Measurements from ENCODE around the gene CAMK2A.
"Not testable (repeated sequence)": the region's sequence is repeated elsewhere in the genome, so short reads cannot be mapped to it uniquely, and the experiment has no call there.

Gene CAMK2A

DNA sequence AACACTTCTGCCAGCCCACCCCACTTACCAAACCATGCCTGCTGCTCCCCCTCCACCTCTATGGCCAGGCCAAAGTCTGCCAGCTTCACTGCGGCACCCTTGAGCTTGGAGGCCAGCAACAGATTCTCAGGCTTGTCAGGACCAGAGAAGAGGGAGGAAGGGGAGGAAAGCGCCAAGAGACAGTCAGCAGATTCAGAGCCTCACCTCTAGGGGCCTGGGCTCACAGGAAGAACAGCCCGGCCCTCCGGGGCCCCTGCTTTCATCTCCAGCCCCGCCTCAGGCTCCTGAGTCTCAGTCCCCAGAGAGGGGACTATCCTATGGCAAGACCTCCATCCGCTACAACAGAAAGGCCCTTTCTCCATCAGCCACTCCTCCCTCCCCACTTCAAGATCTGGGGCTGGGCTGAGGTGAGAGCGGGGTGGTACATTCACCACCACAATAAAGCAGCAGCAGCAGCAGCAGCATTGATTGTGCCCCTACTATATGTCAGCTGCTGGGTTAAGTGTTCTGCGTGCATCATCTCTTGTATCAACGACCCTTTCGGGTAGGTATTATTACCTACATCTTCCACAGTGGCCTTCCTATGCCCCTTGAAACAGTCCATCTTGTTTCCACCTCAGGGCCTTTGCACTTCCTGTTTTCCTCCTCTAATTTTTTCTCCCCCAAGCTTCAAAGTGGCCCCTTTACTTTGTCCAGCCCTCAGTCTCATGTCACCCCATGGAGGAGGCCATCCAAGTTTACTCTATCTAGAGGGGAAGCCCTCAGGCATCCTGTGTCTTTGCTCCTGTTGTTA, 36.0 kb downstream of the CAMK2A start:
- DNase-seq: no peak

DNA sequence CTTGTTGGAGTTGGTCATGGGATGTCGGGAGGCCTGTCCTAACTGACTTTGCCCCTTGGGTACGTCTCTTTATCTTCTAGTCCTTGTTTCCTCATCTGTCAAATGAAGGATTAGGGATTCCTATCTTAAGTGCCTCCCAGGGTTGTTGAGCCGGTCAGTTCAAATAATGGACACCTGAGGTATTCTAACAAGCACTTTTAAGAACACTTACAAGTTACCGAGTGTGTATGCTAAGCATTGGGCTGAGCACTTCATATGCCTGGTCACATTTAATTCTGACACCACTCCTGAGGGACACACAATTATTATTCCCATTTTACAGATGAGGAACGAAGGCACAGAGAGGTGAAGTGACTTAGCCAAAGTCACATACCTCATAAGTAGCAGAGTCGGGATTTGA, 37.1 kb downstream of the CAMK2A start:
- DNase-seq: no peak

DNA sequence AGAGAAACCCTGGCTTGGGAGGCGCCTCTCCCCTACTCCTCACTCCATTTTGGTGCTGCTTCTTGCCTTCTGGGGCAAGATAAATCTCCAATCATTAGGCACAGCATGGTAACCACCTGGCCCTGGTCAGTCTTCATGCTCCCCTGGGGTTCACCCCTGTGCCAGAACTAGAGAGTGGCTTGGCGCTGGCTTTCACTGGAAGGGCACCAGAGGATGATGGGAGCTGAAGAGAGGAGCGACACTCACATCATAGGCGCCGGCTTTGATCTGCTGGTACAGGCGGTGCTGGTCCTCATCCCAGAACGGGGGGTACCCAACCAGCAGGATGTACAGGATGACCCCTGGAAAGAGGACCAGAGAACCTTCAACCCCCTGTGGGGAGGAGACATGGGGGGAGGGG, 38.1 kb downstream of the CAMK2A start:
- DNase-seq: no peak

DNA sequence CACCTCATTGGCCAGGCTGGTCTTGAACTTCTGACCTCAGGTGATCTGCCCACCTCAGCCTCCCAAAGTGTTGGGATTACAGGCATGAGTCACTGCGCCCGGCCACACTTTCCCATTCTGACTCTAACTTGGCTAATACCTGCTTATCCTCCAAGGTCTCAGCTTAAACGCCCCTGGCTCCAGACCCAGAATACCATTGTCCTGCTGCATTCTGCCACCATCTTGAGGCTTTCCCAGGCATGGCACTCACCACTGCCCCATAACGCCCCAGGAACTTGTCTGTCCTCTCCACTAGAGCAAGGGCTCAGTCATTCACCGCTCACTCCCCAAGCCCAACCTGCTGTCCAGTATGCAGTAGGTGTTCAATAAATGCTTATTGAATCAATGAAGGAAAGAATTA, 39.8 kb downstream of the CAMK2A start:
- no peak for DNase-seq

DNA sequence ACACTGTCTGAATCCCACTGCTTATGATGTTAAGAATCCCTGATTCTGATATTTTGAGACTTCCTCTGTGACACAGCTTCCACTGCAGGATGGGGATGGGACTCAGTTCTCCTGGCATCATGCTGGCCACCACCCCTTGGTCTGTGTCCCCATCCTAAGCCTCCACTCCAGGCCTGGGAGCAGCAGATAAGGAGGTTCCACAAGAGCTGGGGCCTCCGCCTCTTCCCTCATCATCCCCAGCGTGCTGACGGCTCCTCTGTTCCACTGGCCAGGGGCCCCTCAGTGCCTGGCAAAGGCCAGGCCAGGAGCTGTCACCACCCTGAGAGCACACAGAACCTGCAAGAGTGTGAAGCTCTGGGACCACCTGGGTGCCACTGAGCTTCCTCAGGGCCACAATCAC, 40.6 kb downstream of the CAMK2A start:
- DNase-seq: no peak

DNA sequence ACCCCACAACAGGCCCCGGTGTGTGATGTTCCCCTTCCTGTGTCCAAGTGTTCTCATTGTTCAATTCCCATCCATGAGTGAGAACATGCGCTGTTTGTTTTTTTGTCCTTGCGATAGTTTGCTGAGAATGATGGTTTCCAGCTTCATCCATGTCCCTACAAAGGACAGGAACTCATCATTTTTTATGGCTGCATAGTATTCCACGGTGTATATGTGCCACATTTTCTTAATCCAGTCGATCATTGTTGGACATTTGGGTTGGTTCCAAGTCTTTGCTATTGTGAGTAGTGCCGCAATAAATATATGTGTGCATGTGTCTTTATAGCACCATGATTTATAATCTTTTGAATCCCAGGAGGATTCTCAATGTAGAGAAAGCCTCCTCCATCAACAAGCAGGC, 41.1 kb downstream of the CAMK2A start:
- DNase-seq: not testable (repeated sequence)

DNA sequence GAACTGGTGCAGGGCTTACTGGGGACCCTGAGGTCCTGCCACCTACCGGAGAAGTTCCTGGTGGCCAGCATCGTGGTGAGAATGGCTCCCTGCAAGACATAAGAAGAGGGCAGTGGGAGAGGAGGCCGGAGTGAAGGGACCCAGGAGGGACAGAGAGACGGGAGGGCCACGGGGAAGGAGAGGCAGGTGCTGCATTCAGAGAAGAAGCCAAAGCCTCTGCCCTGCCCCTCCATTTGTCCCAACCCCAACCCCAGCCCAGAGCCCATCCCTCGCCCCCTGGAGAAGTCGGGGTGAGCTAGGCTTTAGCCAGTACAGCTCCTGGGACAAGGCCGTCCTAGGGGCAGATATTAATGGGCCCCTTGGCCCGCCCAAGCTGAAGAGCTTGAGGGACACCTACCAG, 41.8 kb downstream of the CAMK2A start:
- DNase-seq: no peak

DNA sequence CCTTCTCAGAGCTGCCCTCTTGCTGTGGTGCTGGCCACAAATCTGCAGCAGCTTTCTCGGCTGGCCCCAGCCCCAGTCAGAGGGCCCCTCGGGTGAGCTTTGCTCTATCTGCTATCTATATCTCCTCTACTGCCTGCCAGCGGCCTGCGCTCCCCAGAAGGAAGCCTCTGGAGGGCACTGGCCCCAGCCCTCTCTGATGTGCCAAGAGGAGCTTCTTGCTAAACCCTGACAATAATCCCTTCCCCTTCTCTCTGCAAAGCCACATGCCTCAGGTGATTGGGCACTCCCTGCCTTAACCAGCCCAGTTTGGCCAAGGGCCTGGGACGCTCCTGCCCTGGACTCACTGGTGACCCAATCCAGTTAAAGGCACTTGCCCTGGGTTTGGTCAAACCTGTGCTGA, 42.7 kb downstream of the CAMK2A start:
- no peak for DNase-seq

DNA sequence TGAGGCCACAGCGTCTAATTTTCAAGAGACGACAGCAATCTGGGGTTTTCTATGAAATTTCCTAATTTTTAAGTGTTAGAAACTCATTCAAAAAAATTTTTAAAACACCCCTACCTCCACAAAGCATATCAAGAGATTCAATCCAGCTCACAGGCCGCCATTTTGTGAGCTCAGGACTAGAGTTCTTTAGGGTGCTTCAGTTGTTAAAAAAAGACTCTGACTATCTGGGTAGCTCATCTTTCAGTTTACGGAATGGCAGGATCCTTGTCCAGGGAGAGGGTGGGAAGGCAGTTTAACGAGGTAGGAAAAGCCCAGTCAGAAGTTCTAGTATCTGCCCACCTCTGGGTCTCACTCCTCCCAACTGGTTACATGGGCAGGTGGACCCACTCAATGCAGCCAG, 43.1 kb downstream of the CAMK2A start:
- DNase-seq: no peak

DNA sequence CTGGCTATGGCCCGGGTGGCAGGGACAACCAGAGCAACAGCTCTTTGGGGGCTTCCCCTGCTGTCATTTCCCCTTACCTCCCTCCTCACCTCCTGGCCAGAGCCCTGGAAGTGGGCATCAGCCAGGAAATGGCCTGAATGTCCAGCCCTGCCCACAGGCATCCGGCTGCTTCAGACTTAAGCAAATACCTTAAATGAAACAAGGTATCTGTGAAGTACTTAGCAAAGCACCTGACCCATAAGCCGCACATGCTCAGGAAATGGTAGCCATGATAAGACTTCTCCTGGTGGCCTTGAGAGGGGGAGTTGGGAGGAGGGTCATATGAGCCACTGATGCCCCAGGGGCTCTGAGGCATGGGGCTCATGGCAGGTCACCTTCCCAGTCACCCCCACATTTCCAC, 43.8 kb downstream of the CAMK2A start:
- DNase-seq: no peak

DNA sequence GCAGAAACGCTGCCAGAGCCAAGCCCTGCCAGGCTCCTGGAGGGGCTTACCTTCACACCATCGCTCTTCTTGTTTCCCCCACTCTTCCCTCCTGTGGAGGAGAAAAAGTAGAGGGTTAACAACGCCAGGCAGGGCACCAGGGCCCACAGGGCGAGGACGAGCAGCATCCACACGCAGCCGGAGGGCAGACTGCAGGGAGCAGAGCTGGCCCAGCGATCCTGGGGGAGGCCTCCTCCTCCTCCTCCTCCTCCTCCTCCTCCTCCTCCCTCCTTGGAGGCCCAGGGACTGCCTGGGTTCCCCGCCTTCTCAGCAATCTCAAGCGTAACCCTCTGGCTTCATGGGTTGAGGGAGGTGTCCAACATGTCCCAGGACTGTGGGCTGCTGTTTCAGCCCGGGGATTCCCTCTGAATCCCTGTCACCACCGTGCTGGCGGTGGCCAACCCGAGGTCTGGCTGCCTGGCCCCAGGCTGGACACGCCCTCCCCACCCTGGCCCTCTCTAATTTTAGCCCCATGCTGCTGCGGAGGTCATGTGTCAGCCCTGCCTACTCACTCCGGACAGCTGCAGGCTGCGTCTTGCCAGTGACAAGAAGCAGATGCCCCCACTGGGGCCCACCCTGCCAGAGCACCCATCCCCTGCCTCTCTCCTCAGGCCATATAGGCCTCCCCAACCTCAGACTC, 44.3 kb downstream of the CAMK2A start:
- no peak for DNase-seq

DNA sequence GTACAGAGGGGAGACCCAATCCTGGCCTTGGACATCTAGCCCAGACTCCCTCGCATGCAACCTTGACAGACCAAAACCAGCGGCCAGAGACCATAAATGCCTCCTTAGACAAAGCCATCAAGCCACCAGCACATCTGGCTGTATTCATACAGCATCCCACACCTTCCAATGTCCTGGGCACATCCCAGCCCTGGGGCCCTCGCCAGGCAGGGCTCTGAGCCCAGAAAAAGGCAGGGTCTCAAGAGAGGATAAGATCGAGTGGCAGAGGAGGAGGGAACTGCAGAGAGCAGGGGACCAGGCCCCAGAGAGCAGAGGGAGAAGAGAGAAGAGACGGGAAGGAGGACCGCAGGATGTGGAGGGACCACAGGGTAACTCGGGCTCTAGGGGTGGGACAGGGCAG, 45.4 kb downstream of the CAMK2A start:
- DNase-seq: no peak

DNA sequence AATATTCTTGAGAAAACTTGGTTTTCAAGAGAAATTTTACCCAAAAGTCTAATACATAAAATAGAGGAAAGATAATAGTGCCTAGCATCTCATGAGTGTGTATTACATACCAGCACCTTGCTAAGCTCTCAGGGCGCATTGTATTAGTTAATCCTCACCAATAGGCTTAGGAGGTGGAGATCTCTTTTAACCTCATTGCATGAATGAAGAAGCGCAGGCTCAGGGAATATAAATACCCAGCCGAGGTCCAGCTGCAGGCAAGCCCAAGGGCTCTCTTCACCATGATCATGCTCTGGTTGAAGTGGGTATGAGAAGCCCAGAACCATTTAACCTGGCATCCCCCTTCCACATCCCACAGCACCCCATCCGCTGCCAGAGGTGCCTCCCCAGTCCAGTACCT, 46.0 kb downstream of the CAMK2A start:
- no peak for DNase-seq

DNA sequence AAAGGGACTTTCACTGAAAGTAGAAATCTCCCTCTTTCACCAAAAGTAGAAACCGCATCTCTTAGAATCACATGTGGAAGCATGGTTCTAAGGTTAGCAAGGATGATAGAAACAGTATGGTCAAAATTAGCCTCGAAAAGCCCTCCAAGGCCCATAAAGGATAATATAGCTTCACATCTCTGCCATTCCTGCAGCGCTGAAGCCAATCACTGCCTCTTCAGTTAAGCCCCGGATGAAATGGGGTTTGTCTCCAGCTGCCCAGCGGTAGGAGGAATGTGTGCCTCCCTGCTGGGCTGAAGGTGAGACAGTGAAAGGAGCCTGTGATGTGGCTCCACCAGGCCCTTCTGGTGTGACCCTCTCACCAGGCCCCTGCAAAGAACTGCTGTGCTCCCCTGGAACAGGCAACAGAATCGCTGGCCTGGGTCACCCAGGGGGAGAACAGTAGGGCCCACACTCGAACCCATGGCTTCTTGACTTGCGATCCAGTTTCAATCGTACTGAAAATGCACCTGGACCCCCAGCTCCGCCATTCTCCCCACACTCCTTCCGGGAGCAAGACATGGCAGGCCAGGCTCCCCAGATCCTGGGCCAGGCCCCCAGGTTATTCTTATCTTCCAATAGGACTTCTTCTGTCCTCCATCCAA, 47.2 kb downstream of the CAMK2A start:
- DNase-seq: no peak

DNA sequence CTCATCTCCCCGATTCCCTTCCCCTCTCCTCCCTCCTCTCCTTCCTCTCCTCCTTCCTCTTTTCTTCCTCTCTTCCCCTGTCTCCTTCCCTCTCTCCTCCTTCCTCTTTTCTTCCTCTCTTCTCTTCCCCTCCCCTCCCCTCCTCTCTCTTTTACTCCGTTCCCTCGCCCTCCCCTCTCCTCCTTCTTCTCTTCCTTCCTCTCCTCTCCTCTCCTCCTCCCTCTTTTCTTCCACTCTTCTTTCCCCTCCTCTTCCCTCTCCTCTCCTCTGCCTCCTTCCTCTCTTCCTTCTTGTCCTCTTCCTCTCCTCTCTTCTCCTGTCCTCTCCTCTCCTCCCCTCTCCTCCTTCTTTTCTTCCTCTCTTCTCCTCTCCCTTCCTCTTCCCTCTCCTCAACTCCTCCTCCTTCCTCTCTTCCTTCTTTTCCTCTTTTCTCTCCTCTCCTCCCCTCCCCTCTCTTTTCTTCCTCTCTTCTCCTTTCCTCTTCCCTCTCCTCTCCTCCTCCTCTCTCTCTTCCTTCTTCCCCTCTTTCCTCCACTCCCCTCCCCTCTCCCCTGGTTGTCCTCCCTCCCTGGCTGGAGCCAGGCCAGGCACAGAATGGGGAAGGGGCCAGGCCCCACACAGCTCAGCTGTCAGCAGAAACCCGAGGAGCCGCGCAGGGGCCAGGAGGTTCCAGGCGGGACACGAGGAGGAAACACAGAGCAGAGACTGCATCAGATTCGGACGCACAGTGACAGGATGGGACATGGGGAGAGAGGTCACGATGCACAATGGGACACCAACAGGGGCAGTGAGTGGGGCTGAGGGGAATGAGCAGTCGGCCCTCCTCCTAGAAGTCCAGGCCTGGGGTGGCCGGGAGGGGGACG, 48.0 kb downstream of the CAMK2A start:
- no peak for DNase-seq

DNA sequence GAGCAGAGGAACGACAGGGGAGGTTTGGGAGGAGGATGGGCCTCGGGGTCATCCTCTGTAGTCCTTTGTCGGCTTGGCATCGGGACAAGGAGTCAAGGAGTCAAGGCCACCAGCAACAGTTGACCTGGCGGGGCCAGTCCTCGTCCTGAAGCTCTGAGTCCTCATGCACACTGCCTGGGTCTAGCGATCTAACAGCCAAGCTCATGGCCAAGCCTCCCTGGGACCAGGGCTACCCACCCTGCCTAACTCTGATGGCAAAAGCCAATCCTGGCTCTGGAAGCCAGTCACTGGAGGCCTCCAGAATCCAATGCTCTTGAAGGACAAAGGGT, 49.8 kb downstream of the CAMK2A start:
- DNase-seq: no peak

DNA sequence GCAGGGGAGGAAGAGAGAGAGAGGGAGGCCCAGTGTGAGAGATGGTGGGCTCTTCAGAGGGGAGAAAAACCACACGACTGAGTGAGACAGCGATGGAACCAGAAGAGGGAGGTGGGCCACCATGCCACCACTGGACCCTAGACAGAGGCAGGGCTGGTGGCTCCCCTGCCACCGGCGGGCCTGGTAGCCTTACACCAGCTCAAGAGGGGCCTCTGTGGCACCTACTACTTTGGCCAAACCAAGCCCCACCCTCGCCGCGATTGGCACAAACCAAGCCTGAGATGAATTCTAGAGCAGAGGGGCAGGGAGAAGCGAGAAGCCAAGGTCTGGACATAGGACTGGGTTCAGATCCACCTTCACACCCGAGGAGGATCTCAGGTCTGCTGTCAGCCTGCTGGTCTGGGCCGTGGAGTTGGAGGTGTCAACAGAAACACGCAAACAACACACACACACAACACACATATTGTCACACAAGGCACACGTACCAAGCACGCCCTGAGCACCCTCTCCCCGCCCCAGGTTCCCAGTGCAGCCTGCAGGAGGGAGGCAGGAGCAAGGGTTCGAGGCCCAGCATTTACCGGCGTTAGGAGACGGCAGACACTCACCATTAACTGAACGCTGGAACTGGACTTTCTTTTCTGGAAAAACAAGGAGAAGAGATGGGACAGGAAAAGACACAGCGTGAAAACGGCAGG, 50.3 kb downstream of the CAMK2A start:
- no peak for DNase-seq

DNA sequence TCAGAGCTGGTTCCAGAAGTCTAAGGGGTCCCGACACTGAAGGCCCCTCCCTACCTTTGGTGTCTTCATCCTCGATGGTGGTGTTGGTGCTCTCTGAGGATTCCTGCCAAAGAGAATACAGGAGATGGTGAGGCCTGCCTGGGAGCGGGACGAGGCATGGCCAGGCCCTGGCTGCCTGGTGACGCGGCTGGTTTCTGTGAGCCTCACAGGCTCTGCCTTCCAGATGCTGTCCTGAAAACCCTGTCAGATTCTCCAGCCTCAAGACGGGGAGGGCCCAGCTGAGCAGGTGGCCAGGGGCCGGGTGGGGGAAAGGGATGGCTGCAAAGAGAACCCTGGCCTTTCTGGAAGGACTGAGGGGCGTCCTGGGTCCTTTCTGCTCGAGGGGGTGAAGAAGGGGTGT, 50.9 kb downstream of the CAMK2A start:
- DNase-seq: no peak

DNA sequence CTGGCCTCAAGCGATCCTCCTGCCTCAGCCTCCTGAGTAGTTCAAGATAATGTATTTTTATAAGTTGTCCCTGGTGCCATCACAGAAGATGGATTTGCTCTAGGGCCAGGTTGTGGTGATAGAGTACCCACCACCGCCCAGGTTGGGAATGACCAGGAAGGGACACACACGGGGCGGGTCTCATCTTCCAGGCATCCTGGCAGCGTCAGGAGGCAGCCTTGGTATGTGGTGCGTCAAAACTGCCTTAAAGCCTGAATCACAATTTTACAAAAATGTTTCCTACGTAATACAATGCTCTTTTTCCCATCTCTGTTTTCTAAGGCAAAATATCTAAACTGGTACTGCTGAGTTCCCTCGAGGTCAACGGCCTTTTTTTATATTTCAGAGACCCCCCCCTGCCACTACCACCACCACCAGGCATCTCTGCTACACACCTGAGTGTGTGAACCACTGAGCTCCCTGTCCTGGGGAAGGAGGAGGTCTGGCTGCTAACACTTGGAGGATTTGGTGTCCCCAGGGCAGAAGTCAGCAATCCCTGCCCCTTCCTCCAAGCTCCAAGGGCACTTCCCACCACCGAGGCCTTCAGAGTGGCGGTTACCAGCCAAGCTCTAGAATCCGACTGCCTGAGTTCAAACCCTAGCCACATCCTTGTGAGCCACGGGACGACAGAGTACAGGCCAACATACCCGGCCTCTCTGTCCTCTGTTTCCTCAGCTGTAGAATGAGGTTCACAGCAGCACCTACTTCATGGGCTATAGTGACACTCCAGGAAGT, 52.4 kb downstream of the CAMK2A start:
- DNase-seq: no peak

DNA sequence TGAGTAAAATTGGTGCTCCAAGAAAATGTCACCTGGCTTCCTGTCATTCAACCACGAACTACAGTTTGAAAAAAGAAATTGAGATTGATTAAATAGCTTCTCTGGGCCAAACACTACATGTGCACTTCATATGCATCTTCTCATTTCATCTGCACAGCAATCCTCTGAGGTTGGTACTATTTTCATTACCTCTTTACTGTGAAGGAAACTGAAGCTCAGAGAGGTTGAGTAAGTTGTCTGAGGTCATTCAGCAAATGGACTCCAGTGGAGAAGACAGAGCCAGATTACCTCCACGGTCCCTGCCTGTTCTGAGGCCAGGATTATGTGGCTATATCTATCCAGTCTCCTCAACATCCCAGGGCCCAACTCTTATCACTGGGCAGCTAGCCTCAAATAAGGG, 53.3 kb downstream of the CAMK2A start:
- DNase-seq: no peak

DNA sequence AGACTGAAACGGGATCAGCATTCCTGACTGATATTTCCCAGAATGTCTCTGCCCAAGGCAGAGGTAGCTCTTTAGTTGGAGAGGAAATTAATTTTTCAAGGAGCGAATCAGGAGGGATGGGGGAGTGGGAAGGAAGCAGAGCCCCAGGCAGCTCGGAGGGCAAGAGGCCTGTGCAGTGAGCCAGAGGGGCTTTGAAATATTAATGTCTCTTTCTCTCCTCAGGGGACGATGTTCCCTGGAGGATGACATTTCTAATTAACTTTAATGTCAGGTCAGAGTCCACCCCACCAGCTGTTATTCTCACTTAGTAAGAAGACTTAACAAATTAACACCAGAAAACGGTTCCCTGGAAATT, 54.1 kb downstream of the CAMK2A start:
- DNase-seq: no peak
